GM19468 (cell line): ENCODE results near the gene MCHR2.
"Not testable (repeated sequence)": the region's sequence is repeated elsewhere in the genome, so short reads cannot be mapped to it uniquely, and the experiment has no call there.

Experiments used
- ATAC-seq: cut with Tn5 transposase; IDR thresholded peaks from one replicate; pipeline ENCODE4 v1.9.1; 2021; ENCODE audit warnings: mild to moderate bottlenecking, moderate library complexity, moderate number of reproducible peaks; ENCODE audit not compliant: unreplicated experiment; ENCODE audit errors: extremely low read depth

Gene MCHR2, protein sequence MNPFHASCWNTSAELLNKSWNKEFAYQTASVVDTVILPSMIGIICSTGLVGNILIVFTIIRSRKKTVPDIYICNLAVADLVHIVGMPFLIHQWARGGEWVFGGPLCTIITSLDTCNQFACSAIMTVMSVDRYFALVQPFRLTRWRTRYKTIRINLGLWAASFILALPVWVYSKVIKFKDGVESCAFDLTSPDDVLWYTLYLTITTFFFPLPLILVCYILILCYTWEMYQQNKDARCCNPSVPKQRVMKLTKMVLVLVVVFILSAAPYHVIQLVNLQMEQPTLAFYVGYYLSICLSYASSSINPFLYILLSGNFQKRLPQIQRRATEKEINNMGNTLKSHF

DNA sequence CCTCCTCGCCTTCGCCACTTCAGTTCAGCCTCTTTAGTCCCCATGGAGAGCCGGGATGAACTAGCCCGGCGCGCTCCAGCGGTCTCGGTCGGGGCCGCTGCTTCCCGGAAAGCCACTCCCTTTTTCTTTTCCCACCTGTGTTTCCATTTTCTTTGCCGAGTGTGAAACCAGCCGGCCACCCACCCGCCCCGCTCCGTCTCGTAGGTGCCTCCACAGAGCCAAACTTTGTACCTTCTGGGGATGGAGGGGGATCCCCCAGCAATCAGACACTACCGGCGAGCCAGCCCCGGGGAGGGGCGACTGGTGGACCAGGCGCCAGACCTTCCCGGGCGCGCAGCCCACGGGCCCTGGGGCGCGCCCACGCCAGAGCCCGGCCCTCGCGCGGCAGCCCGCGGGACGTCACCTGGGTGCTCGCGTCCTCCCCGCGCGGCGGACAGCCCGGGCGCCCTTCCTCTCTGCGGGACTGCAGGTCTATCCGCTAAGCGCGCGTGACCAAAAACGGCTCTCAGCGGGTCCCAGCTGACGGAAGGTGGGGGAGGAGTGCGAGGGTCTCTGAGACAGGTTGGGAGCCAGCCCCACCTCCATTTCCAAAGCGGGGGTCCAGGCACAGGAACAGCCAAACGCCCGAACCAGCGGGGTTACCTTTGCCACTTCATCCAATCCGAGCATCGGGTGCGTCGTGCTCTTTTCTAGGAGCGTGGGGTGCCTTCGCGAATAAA, at the start of gene MCHR2:
Gene MCHR2 (minus strand): TSS at position 691 of the 719 bp plus-strand sequence. CDS start 38,076 bp downstream, outside the sequence.
- no peak for ATAC-seq

DNA sequence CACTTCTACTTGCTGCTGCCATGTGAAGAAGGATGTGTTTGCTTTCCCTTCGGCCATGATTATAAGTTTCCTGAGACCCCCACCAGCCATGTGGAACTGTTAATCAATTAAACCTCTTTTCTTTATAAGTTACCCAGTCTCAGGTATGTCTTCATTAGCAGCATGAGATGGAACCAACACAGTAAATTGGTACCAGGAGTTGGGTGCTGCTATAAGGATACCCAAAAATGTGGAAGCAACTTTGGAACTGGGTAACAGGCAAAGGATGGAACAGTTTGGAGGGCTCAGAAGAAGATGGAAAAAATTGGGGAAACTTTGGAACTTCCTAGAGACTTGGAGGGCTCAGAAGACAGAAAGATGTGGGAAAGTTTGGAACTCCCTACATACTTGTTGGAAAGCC, 44.5 kb upstream of the MCHR2 start:
- ATAC-seq: not testable (repeated sequence)

DNA sequence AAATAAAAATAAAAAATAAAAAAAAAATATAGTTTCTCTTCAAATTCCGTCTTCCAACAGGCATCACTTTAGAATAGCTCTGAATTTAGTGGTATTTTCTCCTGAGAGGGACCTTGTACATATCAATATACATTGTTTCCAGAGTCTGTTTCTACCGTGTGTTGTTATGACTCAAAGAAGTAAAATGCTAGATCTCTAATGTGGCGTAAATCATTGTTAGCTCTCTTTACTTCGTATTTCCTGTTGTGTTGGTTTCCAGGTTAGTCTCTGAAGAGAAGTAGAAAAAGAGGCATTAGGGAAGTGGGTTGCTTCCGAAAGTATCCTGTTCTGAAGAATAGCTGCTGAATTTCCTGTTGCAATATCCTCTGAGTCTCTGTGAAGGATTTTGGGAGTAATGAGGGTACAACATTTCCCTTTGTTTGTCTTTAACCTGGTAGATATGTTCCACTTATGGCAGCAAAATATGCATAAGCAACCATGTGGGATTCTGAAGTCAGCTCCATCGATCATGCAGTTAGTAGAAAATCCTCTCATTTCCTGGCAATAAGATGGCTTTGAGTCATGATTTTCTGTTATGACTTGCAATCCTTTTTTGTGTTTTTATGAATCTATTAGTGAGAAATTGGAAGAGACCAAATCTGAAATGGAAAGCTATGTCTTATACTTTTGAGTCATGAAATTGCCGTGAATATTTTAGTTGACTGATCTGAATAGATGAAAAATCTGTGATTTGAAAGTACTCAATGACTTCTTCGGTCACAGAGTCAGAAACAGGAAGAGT, 42.0 kb upstream of the MCHR2 start:
- peak; percentile 65 for ATAC-seq

DNA sequence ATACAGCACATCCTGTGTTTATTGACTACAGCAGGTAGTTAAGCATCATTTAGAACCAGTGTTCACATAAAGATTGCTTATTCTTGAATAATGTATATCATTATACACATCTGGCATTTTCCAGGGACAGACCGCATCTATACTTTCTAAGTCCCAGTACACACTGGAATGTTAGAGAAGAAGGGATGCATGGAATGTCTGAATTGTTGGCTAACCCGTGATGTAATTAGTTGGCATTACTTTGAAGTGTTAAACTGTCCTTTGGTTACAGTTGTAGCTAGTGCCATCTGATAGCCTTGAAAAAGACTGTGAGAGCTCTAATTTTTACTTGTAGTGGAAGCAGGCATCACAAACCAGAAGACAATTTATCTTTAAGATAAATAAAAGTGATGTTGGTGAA, 29.8 kb upstream of the MCHR2 start:
- ATAC-seq: no peak

DNA sequence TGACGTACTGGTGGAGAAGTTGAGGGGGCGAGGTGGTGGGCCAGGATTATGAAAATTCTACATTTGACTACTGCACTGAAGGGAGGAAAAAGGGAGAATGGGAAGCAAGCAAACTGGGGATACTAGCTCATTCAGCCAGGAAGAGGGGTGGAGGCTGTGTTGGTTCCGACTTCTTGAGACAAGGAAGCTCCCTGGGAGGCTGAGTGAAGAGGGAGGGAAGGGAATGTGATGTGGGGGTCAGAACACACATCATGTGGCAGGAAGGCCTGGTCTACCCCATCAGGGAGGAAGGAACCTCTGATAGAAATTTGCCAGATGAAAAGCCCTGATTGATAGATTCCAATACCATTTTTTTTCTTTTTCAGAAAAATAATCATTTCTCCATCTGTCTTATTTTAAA, 28.8 kb upstream of the MCHR2 start:
- no peak for ATAC-seq

DNA sequence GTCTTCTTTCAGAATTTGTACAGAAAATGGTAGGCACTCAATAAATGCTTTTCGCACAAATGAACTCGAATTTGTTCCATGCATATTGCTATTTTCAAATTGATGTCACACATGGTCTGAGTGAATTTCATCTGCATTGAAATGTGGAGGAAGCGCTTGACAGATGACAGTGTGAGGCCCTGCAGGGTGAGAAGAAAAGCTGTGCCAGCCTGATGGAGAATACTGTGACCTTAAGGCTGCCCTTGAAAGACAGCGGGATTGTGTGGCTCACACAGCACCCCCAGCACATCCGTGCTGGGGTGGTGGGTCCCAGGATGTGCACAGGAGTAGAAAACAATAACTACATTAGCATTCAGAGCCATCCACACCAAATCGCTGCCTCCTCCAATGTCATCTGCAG, 14.8 kb upstream of the MCHR2 start:
- no peak for ATAC-seq

DNA sequence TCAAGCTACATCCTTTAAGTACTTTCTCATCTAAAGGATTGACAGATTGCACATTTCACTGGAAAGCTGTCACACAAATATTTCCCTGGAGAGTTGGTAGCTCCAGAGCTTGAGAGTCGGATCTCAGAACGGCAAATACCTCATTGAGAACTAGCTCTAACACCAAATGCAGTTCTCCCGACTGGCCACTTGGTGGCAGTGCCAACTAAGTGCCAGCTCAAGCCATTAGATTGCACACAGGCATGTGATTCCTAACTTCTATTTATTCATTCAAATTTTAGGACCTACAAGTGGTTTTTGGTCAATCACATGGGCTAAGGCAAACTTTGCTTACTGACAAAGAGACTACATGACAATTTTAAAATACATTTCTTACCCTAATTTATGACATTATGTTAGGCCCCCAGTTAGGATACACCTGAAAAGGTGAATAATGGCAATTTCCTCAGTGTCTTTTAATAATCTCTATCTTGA, 7.9 kb upstream of the MCHR2 start:
- peak; percentile 91 for ATAC-seq

DNA sequence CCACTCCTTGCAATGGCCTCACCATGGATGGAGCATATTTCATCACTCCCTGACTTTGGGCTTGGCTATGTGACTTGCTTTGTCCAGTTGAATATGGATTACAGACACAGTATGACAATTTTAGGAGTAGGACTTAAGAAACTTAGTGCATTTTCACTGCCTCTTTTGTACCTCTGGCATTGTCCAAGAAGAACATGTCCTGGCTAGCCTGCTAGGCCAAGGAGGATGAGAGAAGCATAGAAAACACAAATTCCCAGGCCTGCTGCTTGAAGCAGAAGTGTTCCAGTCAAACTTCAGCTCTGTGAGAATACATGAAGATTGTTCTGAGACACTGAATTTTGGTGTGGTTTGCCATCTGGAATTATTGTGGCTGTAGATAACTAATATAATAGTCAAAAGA, 3.1 kb upstream of the MCHR2 start:
- no peak for ATAC-seq

DNA sequence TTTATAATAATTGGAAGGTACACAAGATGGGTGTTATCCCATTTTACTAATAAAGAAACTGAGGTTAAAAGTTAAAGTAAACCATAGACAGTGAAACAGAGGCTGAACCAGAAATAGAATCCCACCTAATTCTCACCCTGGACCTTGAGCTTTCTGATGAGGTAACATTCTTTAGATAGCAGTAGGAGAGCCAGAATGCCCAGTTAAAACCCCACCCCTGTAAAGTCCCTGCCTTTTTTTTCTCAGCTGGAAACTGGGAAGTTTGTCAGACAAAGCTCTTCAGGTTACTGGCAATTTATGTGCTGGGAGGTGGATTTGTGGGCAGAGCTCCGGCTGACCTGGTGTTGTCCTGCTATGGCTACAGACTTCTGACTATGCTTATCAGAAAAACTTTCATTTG, 1.9 kb upstream of the MCHR2 start:
- no peak for ATAC-seq

DNA sequence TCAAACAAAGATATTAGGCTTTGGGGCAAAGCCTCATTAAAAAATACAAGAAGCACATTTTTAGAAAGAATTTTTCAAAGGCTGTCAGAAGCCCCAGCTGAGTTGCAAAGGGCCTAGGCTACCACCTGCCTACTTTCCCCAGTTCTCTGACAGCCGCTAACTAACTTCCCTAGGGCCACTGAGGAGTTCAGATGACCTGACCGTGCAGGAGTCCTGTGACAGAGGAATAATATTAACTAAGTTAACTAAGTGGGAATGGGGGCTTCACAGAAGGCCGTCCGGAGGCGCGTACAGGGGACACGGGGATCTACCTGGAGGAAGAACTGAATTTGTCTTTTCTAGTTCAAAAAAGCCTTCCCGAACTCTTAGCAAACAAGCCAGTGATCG, 884 bp downstream of the MCHR2 start:
- no peak for ATAC-seq

DNA sequence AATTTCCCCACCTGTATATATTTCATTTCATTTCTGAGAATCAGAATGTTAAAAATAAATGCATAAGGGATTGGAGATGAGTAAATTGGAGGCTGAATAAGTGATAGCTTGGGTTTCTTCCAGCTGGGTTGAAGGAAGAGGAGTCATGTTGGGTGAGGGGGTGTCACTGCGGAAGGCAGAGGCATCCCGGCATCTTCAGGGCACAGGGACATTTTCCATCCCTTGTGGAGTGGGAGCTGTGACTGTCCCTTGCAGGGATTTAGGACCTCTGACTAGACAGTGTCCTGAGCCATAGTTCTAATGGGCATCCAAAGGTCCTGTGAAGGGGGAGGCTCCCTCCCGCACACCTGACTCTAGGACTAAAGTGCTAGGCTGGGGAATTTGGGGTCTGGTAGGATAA, 2.1 kb downstream of the MCHR2 start:
- no peak for ATAC-seq

DNA sequence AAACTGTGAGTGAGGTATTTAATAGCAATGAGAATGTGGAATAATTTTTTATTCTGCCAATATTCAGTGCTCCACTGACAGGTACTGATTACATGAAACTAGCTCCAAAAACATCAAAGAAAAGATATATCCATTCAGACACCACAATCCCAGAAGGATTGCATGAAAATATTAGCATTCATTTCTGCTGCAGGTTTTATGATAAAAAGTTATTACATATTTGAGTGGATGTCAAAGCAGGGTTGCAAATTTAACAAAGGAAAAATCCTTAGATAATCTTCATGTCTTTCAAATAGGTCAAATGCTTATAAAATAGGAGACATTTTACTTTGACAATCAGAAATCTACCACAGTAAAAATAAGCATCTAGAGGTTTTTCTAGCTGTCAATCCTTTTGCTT, 13.3 kb downstream of the MCHR2 start:
- ATAC-seq: no peak

DNA sequence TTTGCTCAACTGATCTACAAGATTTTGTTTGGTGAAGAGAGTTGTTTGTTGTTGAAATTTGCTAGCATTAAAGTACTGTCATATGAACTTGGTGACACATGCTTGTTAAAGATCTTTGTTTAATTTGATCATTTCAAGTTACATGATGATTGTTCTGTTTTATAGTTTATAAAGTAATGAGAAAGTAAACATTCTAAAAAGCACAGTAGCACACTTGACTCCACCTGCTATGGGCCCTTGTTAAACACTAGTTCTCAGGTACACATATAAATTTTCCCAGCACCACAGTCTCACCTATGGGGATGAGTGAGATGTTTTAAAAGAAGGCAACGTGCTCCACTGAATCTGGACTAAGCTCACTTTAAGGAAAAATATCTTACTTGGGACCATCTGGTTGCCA, 14.1 kb downstream of the MCHR2 start:
- no peak for ATAC-seq

DNA sequence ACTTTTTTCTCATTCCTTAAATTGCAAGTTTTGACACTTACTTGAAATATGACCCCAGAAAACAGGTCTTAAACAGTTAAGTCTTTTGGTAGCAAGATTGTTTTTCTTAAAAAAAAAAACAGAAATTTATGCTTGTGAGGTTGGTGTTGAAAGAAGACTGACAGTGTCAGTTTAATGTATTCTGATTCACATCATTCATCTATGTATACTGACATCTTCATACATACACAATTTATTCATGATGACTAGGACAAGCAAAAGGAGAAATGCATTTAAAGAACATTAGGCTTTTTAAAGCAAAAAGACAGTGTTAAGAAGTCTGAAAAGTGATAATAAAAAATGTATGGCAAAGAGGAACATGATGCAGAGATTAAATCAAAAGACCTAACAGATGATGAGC, 27.0 kb downstream of the MCHR2 start:
- ATAC-seq: no peak

DNA sequence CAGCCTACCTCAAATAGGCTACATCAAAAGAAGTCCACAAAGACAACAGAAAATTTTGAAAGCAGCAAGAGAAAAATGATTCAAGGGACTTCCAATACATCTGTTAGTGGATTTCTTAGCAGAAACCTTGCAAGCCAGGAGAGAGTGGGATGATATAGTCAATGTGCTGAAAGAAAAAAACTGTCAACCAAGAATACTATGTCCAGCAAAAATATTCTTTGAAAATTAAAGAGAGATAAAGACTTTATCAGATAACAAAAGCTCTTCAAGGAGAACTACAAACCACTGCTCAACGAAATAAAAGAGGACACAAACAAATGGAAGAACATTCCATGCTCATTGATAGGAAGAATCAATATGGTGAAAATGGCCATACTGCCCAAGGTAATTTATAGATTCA, 34.0 kb downstream of the MCHR2 start:
- ATAC-seq: no peak

DNA sequence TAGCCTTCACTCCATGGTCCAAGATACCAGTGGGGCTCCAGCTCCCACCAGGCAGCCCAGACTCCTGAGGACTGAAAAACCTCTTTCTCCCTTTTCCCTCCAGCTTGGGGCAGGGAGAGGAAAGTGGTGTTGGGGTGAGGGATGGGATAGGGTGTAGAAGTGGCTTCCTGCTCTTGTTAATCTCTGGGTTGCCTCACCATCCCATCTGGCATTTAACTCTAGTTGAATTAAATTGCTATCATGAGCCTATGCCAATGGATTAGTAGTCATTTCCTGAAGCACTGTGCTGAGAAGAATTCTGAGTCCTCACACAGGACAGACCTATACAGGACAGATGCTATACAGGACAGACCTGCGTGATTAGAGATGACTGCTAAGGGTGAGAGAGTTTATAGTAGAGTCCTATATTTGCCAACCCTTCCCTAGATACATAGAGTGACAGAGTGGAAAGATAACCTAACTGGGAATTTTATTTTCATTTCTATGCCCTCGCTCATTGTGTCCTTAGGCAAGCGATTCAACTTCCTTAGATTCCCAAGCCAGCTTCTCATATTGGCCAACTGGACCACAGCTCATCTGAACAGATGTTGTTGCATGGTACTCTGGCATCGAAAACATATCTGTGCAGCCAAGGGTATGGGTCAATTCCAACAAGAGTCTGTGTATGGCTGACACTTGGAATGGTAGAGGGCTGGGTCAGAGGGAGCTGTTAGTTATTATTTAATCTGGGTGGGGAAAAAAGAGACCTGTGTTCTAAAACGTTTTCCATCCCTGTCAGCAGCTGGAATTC, 42.8 kb downstream of the MCHR2 start:
- ATAC-seq: no peak

DNA sequence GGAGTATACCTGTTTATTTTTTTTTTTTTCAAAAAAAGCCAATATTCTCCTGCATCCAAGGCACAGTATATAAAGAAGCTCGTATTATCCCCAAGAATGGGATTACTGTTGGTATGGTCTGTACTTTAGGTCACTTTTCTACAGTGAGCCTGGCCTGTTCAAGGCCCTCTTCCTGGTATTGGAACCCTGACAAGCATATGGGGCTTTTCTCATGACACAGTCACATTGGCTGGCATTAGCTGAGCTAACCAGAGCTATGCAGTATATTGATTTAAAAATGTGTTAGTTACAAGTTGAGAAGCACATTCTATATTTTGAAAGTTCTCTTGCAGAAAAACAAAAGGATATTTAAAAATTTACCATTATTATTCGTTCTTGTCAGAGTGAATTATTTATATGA, 48.0 kb downstream of the MCHR2 start:
- ATAC-seq: no peak

DNA sequence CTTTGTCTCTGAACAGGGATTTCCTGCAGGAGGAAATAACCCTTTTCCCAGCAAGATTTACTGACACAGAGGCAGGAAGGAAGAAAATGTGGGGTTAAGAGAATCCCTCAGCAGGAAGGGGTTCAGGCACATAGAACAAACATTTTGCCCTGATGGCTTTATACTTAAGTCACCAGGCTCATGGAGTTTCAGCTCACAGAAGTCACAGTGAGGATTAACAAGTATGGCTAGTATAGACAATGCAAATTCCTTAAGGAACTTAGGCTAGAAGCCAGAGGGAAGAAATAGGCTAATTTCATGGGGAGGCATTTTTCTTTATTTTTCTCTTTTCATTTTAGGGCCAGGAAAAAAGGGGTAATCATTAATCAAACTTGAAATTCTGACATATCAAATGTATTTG, 50.2 kb downstream of the MCHR2 start:
- no peak for ATAC-seq

DNA sequence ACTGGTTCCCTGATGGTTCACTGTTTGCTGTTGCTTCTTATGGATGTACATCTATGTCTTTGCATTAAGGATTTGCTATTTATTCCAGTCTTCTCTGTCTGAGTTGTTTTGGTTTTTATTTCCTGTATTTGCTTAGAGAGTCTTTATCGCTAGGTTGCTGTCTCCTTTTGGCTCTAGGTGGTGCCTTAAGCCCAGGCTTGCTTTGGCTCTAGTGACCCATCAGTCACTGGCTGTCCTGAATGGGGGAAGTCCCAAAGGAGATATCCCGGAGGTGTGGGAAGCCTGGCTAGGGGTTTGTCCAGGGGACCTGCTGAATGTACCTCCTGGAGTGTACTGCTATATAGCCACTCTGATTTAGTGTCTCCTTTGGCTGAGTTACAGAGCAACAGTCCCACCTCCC, 53.4 kb downstream of the MCHR2 start:
- ATAC-seq: no peak

DNA sequence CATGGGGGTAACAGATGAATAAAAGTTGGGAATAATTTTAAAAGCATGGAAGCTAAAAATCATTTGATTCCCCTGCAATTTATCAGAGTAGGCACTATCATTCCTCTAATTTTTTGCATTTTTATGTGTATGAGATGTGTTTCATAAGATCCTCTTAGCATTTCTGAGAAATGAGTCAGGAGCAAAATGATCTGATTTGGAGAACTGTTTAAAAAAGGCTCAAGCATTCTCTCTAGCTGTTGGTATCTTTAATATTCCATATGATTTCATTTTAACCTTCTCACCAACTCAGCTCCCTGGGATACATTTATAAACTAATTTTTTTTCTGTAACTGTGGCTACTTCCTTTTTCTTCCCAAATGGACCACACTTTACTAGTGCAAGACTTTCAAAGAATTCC, 60.9 kb downstream of the MCHR2 start:
- no peak for ATAC-seq
